Parathyroid adenoma (tissue), 2 donors: Measurements from ENCODE around the gene DALRD3.
A peak's percentile ranks its signal among the peaks of the same experiment; 100 is the strongest.

Experiments used
- H2AFZ ChIP-seq: fragments of 300-600 bp; sonication (generic); one replicate; pipeline ENCODE4 v1.7.0; 2017; ENCODE audit warnings: antibody characterized with exemption, mild to moderate bottlenecking
- H3K27ac ChIP-seq: fragments of 300-600 bp; sonication (generic); one replicate; pipeline ENCODE4 v1.7.0; 2017
- H3K27me3 ChIP-seq: fragments of 300-600 bp; sonication (generic); one replicate; pipeline ENCODE4 v1.7.0; 2017; ENCODE audit warnings: low read length; ENCODE audit not compliant: control insufficient read depth, insufficient read depth
- H3K36me3 ChIP-seq: fragments of 300-600 bp; sonication (generic); one replicate; pipeline ENCODE4 v1.7.0; 2017; ENCODE audit warnings: low read length; ENCODE audit not compliant: control insufficient read depth, insufficient read depth
- H3K4me1 ChIP-seq: fragments of 300-600 bp; sonication (generic); one replicate; pipeline ENCODE4 v1.7.0; 2017; ENCODE audit warnings: control low read depth
- H3K4me2 ChIP-seq: fragments of 300-600 bp; sonication (generic); one replicate; pipeline ENCODE4 v1.7.0; 2017; ENCODE audit warnings: low read length
- H3K4me3 ChIP-seq: fragments of 300-600 bp; sonication (generic); one replicate; pipeline ENCODE4 v1.7.0; 2017; ENCODE audit warnings: low read depth, low read length
- H3K79me2 ChIP-seq: fragments of 300-600 bp; sonication (generic); one replicate; pipeline ENCODE4 v1.7.0; 2017; ENCODE audit warnings: control low read depth
- H3K9ac ChIP-seq: fragments of 300-600 bp; sonication (generic); one replicate; pipeline ENCODE4 v1.7.0; 2017; ENCODE audit warnings: mild to moderate bottlenecking
- H3K9me3 ChIP-seq: fragments of 300-600 bp; sonication (generic); one replicate; pipeline ENCODE4 v1.7.0; 2017; ENCODE audit warnings: low read length; ENCODE audit not compliant: control insufficient read depth
- TF ChIP-seq, protein P1 (sequence below): fragments of 300-600 bp; sonication (generic); IDR thresholded peaks from one replicate; pipeline ENCODE4 v1.7.0; 2017; ENCODE audit warnings: antibody characterized with exemption, mild to moderate bottlenecking
- donor health status: primary hyperparathyroidism.

The DALRD3 gene

DNA sequence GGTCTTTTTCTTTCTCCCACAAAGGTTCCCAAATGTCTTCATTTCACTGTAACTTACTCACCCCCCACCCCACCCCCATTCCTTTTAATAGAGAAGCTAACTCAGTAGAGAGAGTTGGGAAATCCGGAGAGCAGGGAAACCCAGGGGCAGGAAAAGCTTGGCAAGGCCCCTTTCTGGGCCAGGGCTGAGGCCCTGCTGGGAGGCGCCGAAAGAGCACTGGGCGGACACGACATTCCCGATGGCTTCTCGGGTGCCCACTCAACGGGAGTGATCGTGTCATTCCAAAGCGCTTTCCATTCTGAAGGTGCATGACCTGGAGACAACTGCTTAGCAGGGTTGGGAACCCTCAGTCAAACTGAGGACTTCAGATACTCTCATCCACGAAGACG is 1.6 kb upstream of the DALRD3 start:
- TF ChIP-seq, protein P1, sequence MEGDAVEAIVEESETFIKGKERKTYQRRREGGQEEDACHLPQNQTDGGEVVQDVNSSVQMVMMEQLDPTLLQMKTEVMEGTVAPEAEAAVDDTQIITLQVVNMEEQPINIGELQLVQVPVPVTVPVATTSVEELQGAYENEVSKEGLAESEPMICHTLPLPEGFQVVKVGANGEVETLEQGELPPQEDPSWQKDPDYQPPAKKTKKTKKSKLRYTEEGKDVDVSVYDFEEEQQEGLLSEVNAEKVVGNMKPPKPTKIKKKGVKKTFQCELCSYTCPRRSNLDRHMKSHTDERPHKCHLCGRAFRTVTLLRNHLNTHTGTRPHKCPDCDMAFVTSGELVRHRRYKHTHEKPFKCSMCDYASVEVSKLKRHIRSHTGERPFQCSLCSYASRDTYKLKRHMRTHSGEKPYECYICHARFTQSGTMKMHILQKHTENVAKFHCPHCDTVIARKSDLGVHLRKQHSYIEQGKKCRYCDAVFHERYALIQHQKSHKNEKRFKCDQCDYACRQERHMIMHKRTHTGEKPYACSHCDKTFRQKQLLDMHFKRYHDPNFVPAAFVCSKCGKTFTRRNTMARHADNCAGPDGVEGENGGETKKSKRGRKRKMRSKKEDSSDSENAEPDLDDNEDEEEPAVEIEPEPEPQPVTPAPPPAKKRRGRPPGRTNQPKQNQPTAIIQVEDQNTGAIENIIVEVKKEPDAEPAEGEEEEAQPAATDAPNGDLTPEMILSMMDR: no peak

DNA sequence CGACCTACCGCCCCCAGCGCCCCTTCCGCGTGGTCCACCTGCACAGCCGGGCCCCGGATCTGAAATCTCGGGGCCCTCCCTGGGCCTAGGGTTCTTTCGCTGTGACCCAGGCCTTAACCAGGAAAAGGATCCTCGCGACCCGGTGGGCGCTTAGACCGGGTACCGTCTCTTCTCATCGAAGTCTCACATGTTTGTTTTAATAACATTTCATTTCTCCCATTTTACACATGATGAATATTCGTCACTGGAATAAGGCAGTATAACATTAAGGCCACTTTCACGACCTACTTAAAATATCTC is 277 bp upstream of the DALRD3 start:
- H3K4me1 ChIP-seq: peaks cover 12% of the 10 kb centered on the region

More for the DNA sequence above, 1.6 kb upstream of the DALRD3 start:
- Histone ChIP-seq H3K79me2 (peaks cover 3% of the 10 kb centered on the region), H3K36me3 (no peaks in the 10 kb centered on the region), H3K27me3 (no peaks in the 10 kb centered on the region), H3K9me3 (no peaks in the 10 kb centered on the region), H2AFZ (peak overlapping the region; percentile 92), H3K9ac (no peak overlapping the region), H3K4me1 (peaks cover 12% of the 10 kb centered on the region), H3K27ac (peak overlapping the region; percentile 97), H3K4me3 (peak overlapping the region; percentile 92), H3K4me2 (peak overlapping the region; percentile 100)

DNA sequence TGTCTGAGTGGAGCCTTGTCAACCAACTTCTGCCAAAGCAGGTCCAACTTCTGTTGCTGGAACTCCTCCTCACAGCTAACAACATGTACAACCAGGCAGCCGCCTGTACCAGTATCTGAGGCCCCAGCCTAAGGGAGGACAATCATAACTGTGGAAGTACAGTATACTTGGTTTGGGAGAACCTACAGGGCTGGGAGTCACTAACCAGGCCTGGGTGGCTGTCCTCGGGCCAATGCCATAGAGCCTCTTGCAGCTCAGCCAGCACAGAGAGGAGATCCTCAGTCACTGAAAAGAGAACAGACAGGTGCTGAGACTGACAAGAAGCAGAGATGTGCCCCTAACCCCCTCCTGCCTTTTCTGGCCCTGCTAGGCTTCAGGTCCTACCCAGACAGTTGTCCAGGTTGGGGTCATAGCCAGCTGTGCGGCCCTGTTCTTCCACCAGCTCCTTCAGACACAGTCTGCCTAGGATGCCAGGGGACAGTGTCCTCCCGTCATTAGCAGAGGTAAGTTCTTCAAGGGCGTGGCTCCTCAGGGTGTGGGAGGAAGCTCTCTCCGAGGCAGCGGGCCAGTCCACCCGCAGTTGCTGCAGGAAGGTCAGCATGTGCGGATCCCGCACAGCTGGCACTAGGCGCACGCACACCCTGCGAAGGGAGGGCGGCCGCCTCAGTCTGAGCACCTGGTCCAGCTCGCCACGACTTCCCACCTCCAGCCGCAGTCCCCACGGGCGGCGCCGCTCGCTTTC is 980 bp downstream of the DALRD3 start:
- H3K4me1 ChIP-seq: peaks cover 12% of the 10 kb centered on the region
- peak overlapping the region; percentile 81 for H3K27ac ChIP-seq
- peaks cover 3% of the 10 kb centered on the region for H3K79me2 ChIP-seq
- no peaks in the 10 kb centered on the region for H3K27me3 ChIP-seq
- TF ChIP-seq, protein P1: no peak
- H3K36me3 ChIP-seq: no peaks in the 10 kb centered on the region
- H3K9ac ChIP-seq: peak overlapping the region; percentile 79
- no peaks in the 10 kb centered on the region for H3K9me3 ChIP-seq
- H3K4me2 ChIP-seq: peak overlapping the region; percentile 94
- peak overlapping the region; percentile 95 for H2AFZ ChIP-seq
- H3K4me3 ChIP-seq: peak overlapping the region; percentile 89

More for the DNA sequence above, 277 bp upstream of the DALRD3 start:
- Histone ChIP-seq H3K9me3 (no peaks in the 10 kb centered on the region), H3K4me3 (peak overlapping the region; percentile 89), H2AFZ (peak overlapping the region; percentile 95), H3K9ac (peak overlapping the region; percentile 79), H3K4me2 (peak overlapping the region; percentile 94), H3K27me3 (no peaks in the 10 kb centered on the region), H3K79me2 (peaks cover 3% of the 10 kb centered on the region), H3K27ac (peak overlapping the region; percentile 81), H3K36me3 (no peaks in the 10 kb centered on the region)
- TF ChIP-seq, protein P1: no peak

DNA sequence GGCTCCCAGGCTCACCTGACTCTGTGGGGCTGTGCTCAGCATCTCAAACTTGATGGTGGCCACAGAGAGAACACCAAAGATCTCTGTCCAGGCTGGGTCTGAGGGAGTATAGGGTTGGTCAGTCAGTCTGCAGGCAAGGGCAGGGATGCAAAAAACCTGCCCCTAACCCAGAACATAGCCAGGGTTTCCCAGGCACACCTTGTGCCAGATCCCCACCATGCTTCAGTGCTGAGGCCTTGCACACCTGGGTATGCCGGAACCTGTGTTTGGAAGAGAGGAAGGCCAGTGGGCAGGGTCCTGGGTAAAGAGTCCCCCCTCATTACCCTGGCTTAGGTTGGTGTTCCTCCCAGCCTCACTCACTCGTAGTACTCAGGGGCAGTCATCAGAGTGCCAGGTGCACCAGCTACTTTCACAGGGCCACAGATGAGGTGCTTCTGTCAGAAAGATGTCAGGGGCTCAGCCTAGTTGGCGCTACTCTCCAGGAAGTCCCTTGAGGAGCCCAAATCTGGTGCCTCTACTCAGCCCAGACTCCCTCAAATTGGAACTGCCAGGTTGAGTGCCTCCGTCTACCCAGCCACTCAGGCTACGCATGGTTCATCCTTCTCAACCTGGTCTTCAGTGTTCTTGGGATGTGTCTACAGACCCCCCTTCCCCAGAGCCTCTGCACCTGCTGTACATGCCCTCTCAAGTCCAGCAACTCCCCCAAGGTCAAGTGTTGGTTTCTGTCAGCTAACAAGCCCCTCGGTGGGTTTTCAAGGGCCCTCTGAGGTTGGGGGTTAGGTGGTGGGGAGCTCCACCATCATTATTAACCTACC is 1.8 kb downstream of the DALRD3 start:
- Histone ChIP-seq H3K27me3 (no peaks in the 10 kb centered on the region), H3K9ac (no peak overlapping the region), H3K4me2 (no peak overlapping the region), H3K4me1 (peaks cover 12% of the 10 kb centered on the region), H3K36me3 (no peaks in the 10 kb centered on the region), H2AFZ (no peak overlapping the region), H3K4me3 (no peak overlapping the region), H3K9me3 (no peaks in the 10 kb centered on the region), H3K27ac (no peak overlapping the region), H3K79me2 (peaks cover 3% of the 10 kb centered on the region)
- TF ChIP-seq, protein P1: no peak
